Fibroblast of skin of abdomen (primary cell): ENCODE measurements around the gene LAMA3.

Experiments used
- DNase-seq: peaks from one replicate; pipeline ENCODE4 v3.0.0-alpha.2; 2013

LAMA3 gene

GRCh38 chr18:23879966-23880565, 190.8 kb downstream of the LAMA3 start:
- no peak for DNase-seq

- no peak for DNase-seq
These were observed 191.8 kb downstream of the LAMA3 start for GRCh38 chr18:23880931-23881617.

- no peak for DNase-seq
These were observed 192.5 kb downstream of the LAMA3 start for GRCh38 chr18:23881778-23882177.

- no peak for DNase-seq
These were observed 193.5 kb downstream of the LAMA3 start for GRCh38 chr18:23882616-23883276.

- DNase-seq, result no peak
These were observed 194.1 kb downstream of the LAMA3 start for GRCh38 chr18:23883277-23883790.

GRCh38 chr18:23884681-23885375, 195.6 kb downstream of the LAMA3 start:
- DNase-seq, result no peak

- no peak for DNase-seq
These were observed 196.5 kb downstream of the LAMA3 start for GRCh38 chr18:23885750-23886149.

- no peak for DNase-seq
These were observed 197.8 kb downstream of the LAMA3 start for GRCh38 chr18:23887035-23887434.

- DNase-seq, result peak; percentile 37
These were observed 198.2 kb downstream of the LAMA3 start for GRCh38 chr18:23887493-23887892.

- DNase-seq, result no peak
These were observed 199.6 kb downstream of the LAMA3 start for GRCh38 chr18:23888881-23889280.

GRCh38 chr18:23889907-23890306, 200.7 kb downstream of the LAMA3 start:
- no peak for DNase-seq

- peak; percentile 65 for DNase-seq
These were observed 201.3 kb downstream of the LAMA3 start for GRCh38 chr18:23890589-23890988.

GRCh38 chr18:23893653-23894052, 204.4 kb downstream of the LAMA3 start:
- no peak for DNase-seq

GRCh38 chr18:23894661-23895175, 205.5 kb downstream of the LAMA3 start:
- no peak for DNase-seq

GRCh38 chr18:23897291-23897690, 208.0 kb downstream of the LAMA3 start:
- DNase-seq, result no peak

GRCh38 chr18:23897733-23898132, 208.5 kb downstream of the LAMA3 start:
- DNase-seq, result no peak

GRCh38 chr18:23900994-23901393, 211.7 kb downstream of the LAMA3 start:
- DNase-seq, result no peak

GRCh38 chr18:23902396-23902795, 213.1 kb downstream of the LAMA3 start:
- DNase-seq, result no peak

- no peak for DNase-seq
These were observed 214.7 kb downstream of the LAMA3 start for GRCh38 chr18:23903971-23904370.

- no peak for DNase-seq
These were observed 217.4 kb downstream of the LAMA3 start for GRCh38 chr18:23906658-23907057.

GRCh38 chr18:23908827-23909226, 219.6 kb downstream of the LAMA3 start:
- no peak for DNase-seq

GRCh38 chr18:23910032-23910431, 220.8 kb downstream of the LAMA3 start:
- no peak for DNase-seq

- peak; percentile 12 for DNase-seq
These were observed 223.1 kb downstream of the LAMA3 start for GRCh38 chr18:23912356-23912755.
